Chondrocyte (in vitro differentiated cells): ENCODE measurements around the gene CALU. TPM values are rescaled to one million over a fixed set of nuclear protein-coding genes. Genes with fewer than 3 reads are reported as not detected.

Source experiments
- DNase-seq: peaks from one replicate; pipeline ENCODE4 v3.0.0; 2021; ENCODE audit warnings: mixed read lengths, low spot score
- H3K27ac Mint-ChIP-seq: one replicate; pipeline ENCODE4 v1.8.0; 2021; ENCODE audit warnings: mild to moderate bottlenecking, moderate library complexity, mixed read lengths; ENCODE audit not compliant: unreplicated experiment
- H3K27me3 Mint-ChIP-seq: 2 replicates; pipeline ENCODE4 v1.8.0; 2021; ENCODE audit warnings: low read depth, mixed read lengths
- H3K36me3 Mint-ChIP-seq: 2 replicates; pipeline ENCODE4 v1.8.0; 2021; ENCODE audit warnings: low read depth, mixed read lengths
- H3K4me1 Mint-ChIP-seq: 2 replicates; pipeline ENCODE4 v1.8.0; 2021; ENCODE audit warnings: low read depth, mild to moderate bottlenecking, mixed read lengths
- H3K4me3 Mint-ChIP-seq: one replicate; pipeline ENCODE4 v1.8.0; 2021; ENCODE audit warnings: mild to moderate bottlenecking, moderate library complexity, mixed read lengths; ENCODE audit not compliant: unreplicated experiment
- H3K9me3 Mint-ChIP-seq: 2 replicates; pipeline ENCODE4 v1.8.0; 2021; ENCODE audit warnings: low read depth, mixed read lengths
- total RNA-seq: library from RNA; stranded (reverse); gene quantifications from 3 replicates; pipeline ENCODE4 v1.2.1, GENCODE V29; 2021
- TF ChIP-seq, protein P1 (sequence below): fragments of 200-600 bp; sonication (generic); IDR thresholded peaks from 2 replicates; pipeline ENCODE4 v1.5.0; 2021; ENCODE audit warnings: antibody characterized with exemption, mild to moderate bottlenecking, moderate library complexity

CALU gene
- total RNA-seq, 1 donor from 2014 or later: 731 TPM

DNA sequence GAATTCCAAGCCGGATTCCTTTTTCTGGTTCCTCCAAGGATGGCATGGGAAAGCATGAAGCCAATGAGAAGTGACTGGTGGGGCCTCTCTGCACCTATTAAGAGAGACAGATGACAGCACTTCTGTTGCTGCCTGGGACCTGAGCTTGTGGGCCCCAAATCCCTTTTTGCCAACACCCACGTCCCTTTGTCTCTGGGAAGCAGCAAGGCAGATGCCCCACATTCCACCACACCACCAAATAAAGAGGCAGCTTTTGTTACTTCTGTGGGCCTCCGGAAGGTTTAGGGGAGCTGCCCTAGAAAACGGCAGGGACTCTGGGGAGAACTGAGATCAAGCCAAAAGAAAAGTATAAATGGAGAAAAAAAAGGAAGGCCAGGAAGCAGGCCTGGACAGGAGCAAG, 56.0 kb downstream of the CALU start:
- TF ChIP-seq, protein P1, sequence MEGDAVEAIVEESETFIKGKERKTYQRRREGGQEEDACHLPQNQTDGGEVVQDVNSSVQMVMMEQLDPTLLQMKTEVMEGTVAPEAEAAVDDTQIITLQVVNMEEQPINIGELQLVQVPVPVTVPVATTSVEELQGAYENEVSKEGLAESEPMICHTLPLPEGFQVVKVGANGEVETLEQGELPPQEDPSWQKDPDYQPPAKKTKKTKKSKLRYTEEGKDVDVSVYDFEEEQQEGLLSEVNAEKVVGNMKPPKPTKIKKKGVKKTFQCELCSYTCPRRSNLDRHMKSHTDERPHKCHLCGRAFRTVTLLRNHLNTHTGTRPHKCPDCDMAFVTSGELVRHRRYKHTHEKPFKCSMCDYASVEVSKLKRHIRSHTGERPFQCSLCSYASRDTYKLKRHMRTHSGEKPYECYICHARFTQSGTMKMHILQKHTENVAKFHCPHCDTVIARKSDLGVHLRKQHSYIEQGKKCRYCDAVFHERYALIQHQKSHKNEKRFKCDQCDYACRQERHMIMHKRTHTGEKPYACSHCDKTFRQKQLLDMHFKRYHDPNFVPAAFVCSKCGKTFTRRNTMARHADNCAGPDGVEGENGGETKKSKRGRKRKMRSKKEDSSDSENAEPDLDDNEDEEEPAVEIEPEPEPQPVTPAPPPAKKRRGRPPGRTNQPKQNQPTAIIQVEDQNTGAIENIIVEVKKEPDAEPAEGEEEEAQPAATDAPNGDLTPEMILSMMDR: no peak
- Mint-ChIP-seq H3K9me3 (no peaks in the 10 kb centered on the region), H3K4me1 (peaks cover 16% of the 10 kb centered on the region), H3K27ac (no peak overlapping the region), H3K4me3 (no peak overlapping the region), H3K36me3 (peaks cover 4% of the 10 kb centered on the region), H3K27me3 (no peaks in the 10 kb centered on the region)
- DNase-seq: no peak

DNA sequence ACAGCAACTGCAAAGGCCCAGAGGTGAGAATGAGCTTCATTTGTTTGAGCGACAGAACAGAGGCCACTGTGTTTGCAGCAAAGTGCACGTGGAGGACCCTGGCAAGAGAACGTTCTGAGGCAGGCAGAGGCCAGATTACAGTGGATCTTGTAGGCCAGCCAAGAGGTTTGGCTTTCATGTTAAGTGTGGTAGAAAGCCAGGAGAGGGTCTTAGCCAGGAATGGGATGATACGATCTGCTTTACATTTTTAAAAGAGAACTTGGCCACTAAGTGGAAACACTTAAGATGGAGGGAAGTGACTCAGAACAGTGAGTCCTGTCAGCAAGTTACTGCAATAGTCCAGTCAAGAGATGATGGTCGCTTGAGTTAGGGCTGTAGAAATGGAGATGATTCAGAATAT, 57.2 kb downstream of the CALU start:
- peaks cover 4% of the 10 kb centered on the region for H3K36me3 Mint-ChIP-seq
- TF ChIP-seq, protein P1: no peak
- H3K9me3 Mint-ChIP-seq: no peaks in the 10 kb centered on the region
- DNase-seq: no peak
- no peaks in the 10 kb centered on the region for H3K27me3 Mint-ChIP-seq
- H3K27ac Mint-ChIP-seq: peak overlapping the region; percentile 46
- peaks cover 12% of the 10 kb centered on the region for H3K4me1 Mint-ChIP-seq
- no peak overlapping the region for H3K4me3 Mint-ChIP-seq

DNA sequence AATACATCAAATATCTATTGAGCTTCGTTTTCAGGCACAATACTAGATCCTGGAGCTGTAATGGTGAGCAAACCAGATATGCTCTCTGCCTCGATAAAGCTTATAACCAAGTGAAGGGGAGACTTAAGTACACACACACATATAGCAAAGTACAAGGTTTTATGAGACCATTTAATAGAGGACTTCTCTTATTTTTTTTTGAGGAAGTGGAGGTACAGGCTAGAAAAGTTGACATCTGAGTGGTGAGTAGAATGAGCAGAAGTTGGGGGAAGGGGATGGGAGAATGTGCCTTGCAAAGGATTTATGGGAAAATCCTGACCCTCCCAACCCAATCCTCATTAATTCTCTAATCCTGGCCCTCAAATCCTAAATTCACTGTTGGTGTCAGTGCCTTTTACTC, 60.3 kb downstream of the CALU start:
- no peak overlapping the region for H3K4me3 Mint-ChIP-seq
- H3K9me3 Mint-ChIP-seq: no peaks in the 10 kb centered on the region
- TF ChIP-seq, protein P1: no peak
- DNase-seq: no peak
- H3K27me3 Mint-ChIP-seq: no peaks in the 10 kb centered on the region
- no peak overlapping the region for H3K27ac Mint-ChIP-seq
- H3K4me1 Mint-ChIP-seq: peaks cover 13% of the 10 kb centered on the region
- peaks cover 4% of the 10 kb centered on the region for H3K36me3 Mint-ChIP-seq

DNA sequence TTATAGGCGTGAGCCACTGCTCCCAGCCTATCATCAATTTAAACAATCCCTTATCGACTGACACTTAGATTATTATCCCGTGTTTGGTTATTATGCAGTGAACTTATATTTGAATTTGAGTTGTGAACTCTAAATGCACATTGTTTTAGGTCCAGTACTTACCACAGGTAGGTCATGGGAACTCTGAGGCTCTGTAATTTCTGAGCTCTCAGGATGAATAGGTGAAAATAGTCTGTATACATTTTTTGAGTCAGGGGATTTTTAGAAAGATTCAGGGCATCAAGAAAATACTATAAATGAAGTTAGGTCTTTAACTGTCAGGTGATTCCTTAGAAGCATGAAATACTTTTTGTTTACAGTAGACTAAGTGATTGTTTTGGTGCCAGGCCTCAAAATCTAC, 61.4 kb downstream of the CALU start:
- no peak for DNase-seq
- Mint-ChIP-seq H3K27ac (no peak overlapping the region), H3K27me3 (no peaks in the 10 kb centered on the region), H3K9me3 (no peaks in the 10 kb centered on the region), H3K4me1 (peaks cover 15% of the 10 kb centered on the region), H3K4me3 (no peak overlapping the region), H3K36me3 (peaks cover 2% of the 10 kb centered on the region)
- TF ChIP-seq, protein P1: no peak

DNA sequence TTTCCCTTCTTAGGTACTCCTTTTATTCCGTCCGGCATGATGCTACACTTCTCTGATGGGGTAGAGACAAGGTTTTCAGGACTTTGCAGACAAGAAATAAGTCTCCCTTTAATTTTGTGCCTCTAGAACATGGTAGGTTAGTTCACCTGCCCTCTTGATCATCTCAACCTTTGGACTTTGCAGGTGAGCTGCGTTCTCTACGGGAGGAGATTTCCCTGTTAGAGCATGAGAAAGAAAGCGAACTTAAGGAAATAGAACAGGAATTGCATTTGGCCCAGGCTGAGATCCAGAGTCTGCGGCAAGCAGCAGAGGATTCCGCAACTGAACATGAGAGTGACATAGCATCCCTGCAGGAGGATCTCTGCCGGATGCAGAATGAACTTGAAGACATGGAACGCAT, 61.8 kb downstream of the CALU start:
- Mint-ChIP-seq H3K27me3 (no peaks in the 10 kb centered on the region), H3K4me1 (peaks cover 15% of the 10 kb centered on the region)

More for the DNA sequence above, 61.8 kb downstream of the CALU start:
- Mint-ChIP-seq H3K27ac (no peak overlapping the region), H3K9me3 (no peaks in the 10 kb centered on the region), H3K36me3 (peaks cover 2% of the 10 kb centered on the region), H3K4me3 (no peak overlapping the region)
- TF ChIP-seq, protein P1: no peak
- no peak for DNase-seq
